Measurements from ENCODE around the gene RAB11FIP4.

The RAB11FIP4 gene

DNA sequence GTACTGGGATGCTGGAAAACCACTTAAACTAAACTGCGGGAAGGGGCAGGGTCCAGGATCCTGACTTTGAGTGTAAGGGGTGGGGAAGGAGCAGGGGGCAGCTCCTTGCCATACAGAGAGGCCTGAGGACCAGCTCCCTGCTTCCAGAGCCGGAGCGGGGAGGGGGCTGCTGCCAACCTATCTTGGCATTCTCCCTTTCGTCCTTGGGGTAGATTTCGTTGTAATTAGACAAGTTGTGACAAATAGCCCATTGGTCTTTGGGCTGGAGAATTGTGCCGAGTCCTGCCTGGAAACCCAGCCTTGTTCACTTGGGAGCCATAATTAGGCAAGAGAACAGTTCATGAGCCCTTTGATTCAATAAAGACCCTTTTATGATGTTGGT is 175.5 kb downstream of the RAB11FIP4 start:
- no peak for DNase-seq (ENCODE audit: low read depth in 2 of 2)

DNA sequence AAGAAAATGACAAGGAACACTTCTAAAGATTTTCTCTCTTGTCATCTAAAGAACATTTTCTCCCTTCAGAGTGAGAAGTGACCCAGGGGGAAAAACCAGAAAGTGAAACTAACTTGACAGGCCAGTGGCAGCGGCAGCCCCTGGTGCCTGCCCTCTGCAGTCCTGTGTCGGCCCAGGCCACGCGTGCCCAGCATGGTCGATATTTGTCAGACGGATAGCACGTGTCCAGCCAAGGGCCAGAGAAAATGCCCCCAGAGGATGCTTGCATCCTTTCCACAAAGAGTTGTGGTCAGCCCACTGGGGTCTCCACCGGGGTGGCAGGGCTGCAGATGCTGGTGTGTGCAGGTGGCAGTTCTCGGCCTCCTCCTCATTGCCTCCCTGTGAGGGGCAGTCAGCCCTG is 176.6 kb downstream of the RAB11FIP4 start:
- DNase-seq (ENCODE audit: low read depth in 2 of 2) = no peak

DNA sequence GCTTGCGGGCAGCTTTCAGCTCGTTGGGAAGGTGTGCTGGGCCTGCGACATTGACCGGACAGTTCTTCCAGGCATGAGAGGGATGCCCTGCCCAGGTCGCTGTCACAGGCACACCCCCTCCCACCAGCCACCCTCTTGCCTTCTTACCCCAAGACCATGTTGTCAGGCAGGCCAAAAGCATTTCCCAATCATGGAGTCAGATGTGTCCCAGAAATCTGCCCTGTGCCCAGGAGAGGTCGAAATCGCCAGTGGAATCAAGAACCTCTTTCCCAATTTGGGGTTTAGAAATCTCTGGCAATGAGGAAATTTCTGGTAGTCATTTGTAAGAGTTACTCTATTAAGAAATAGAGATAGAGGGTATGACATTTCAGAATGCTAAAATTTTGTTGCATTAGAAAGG is 177.1 kb downstream of the RAB11FIP4 start:
- no peak for DNase-seq (ENCODE audit: low read depth in 2 of 2)

DNA sequence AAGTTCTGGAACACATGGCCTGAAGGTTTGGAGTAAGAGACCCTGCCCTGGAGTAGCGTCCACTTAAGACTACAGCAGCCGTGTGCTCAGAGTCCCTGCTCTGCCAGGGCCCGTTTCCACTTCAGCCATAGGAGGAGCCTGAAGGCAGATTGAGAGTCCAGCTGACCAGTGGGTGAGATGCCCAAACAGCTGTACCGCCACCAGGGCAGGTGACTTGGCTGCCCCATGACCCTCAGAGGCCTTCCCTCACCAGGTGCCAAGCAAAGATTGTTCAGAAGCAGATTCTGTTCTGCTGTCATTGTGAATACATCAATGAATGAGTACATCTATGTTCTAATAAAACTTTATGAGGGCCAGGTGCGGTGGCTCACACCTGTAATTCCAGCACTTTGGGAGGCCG is 178.8 kb downstream of the RAB11FIP4 start:
- DNase-seq (ENCODE audit: low read depth in 2 of 2) = no peak

DNA sequence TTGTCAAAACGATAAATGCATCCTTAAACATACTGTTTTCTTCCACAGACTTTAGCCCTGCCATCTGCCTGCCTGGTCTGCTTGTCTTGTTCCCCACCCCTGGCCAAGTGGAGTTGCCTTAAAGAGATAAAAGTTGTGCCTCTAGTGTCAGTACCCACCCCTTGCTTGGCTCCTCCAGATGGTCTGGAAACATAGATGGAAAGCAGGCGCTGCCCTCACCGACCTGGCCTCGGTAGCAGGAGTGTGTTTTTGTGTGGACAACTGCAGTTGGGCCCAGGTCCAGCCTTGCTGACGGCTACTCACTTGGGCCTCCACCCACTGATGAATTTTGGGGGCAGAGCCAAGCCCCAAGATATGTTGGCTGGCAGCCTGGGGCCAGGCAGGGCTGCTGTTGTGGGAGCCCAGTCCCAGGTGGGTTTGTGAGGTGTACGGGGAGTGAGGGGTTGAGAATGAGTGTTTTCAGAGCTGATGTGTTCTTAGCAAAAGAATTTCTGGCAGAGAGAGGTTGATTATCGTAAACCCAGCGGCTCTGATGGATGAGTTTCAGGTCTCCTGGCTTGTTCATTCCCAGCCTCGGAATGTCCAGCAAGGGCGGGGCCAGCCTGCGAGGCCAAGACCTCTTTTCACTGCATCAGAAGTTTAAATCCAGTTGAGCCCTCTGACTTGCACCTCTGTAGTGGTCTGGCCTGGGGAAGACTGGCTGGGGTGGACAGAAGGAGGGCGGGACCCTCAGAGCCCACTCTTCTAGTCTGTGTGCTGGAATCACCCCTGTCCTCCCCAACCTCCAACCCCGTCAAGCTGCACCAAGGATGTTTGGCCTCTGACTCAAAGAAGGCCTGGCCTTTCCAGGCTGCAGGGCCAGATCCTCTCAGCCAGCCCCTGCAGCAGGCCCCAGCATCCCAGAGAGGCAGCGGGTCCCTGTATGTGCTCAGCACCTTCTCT is 179.7 kb downstream of the RAB11FIP4 start:
- DNase-seq (ENCODE audit: low read depth in 2 of 2) = peak; percentile 72

DNA sequence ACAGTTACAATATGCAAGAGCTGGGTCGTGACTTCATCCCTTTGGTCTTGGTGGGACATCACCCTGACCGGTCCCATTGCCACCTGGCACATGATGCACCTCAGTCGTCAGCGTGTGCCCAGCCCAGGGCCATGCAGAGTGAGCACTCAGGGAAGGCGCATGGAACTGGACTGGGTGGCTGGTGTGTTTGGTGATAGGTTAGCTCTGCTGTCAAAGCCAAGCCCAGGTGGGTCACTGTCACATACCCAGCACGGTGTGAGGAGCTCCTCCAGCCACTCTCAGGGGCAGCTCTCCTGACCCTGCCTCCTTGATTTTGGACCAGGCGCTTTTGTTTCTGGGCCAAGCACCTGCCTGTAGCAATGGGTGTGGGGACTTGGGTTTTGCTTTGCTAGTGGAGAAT is 180.9 kb downstream of the RAB11FIP4 start:
- no peak for DNase-seq (ENCODE audit: low read depth in 2 of 2)

DNA sequence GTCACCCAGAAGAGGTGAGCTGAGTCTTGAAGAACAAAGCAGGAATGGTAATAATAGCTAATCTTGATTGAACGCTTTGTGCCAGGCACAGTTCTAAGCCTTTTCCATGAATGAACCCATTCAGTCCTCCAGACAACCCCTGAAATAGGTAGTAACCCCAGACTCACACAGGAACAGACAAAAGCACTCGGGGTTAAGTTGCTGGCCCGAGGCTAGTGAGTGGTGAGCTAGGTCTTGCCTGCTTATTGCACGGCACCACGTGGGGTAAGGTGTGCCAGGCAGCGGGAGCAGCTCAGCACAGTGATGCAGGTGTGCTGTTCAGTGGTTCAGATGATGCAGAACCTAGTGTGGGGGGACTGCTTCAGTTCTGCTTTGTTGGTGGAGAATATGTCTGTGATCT is 181.6 kb downstream of the RAB11FIP4 start:
- DNase-seq (ENCODE audit: low read depth in 2 of 2) = no peak

DNA sequence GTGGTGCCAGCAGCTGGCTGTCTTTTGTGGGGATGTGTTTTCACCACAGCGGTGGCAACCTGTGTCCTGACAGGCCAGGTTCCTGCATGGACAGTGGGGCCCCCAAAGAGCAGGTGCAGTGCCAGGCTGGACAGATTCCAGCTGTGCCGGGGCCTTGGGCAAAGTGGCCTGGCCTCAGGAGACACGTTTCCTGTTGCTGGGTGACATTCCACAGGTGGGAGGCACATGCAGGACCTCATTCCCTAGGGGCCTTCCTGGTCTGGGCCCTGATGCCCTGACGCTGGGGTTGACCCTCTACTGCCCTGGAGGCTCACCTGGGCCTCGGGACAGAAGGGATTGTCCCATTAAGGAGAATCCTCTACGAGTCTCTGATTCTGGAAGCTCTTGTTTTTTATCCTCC is 182.4 kb downstream of the RAB11FIP4 start:
- DNase-seq (ENCODE audit: low read depth in 2 of 2) = no peak

DNA sequence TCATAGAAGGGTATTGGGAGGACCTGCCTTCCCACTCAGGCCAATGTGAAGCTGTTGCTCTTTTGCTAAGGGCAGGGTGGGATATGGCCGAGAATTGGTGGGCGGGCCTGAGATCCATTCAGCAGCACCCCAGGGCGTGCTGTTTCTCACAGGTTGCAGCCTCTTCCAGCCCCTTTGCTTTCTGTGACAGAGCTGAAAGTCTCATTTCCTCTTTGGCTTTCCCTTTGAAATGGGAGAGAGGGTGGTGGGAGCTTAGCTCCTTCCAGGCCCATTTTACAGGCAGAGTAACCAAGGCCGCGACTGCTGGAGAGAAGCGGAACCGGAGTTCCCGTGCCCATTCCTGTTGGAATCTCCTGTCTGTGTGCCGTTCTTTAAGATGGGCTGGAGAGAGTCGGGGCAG is 183.0 kb downstream of the RAB11FIP4 start:
- no peak for DNase-seq (ENCODE audit: low read depth in 2 of 2)

DNA sequence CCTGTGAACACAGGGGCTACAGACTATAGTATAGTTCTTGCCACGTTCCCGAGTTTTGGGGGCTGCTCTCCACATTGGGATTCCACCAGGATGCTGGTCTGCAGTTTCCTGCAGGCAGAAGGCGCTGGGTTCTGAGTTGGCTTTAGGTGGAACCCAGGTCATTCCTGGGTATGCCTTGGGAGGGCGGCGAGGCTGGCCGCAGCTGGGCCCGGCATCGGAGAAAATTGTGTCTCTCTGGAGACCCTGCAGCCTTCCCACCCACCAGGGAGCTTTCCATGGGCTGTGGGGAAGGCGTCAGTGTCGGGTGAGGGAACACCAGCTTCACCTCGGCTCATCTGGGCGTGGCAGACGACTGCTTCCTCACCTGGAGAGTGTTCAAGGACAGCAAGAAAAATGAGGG is 183.6 kb downstream of the RAB11FIP4 start:
- no peak for DNase-seq (ENCODE audit: low read depth in 2 of 2)

DNA sequence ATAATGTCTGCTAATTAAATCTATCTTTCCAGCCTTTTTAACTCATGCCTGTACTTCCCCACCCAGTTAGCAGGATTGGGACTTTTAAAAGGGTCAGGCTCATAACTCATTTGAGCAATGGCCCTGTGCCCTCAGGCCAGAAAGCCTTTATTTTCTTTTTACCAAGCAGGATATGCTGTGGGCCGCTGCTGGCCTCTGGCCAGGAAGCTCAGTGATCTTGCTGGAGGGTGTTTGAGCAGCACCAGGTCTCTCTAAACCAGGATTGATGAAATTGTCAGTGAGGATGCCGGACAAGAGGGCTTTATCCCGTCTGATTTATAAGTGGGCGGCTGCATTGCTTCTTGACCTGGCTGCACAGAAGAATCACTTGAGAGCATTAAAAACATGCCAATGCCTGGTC is 187.8 kb downstream of the RAB11FIP4 start:
- no peak for DNase-seq (ENCODE audit: low read depth in 2 of 2)

DNA sequence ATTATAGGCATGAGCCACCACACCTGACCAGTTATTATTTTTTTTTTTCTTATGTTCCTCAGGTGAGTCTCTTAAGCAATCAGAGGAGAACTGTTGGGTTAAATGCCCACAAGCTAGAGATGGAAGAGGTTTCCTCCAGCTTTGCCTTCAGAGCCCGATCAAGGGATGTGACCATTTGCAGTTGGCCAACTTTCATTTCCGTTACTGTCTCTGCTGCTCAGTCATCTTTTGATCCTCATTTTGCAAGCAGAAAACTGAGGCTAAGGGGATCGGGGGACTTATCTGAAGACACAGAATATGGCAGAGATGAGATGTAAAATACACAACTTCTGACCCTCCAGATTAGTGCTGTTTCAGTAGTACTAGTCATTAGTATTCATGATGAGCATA is 188.8 kb downstream of the RAB11FIP4 start:
- no peak for DNase-seq (ENCODE audit: low read depth in 2 of 2)

DNA sequence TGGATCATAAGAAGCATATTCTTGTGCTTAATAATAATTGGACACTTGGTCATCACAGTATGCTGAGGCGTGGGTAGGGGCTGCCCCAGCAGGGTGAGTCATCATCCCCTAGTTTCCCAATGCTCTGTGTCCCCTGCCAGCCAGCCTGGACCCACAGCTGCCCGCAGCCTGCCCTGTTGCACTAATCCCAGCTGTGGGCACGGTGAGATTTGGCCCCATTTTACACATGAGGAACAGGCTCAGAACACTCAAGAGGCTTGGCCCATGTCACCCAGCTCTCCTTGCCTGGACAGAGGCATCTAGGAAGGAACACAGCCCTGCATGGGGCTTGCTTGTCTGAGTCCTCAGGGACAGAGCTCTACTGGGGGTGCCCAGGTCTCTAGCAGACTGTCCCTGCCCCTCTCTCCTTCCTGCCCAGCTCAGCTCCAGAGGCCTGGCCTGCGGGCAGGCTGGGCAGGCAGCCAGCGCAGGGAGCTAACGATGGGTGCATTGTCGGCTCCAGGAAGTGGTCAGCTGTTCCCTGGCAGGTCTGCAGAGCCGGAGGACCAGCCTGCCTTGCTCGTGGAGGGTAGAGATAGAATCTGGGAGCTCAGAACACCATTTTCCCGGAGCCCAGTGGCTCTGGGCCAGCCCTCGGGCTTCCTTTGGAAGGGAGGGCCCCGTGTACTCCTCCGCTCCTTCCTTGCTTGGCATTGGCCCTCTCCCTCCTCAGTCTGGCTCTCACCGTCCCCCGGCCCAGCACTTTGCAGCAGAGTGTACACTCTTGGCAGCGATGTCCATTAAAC is 189.4 kb downstream of the RAB11FIP4 start:
- DNase-seq (ENCODE audit: low read depth in 2 of 2) = no peak

DNA sequence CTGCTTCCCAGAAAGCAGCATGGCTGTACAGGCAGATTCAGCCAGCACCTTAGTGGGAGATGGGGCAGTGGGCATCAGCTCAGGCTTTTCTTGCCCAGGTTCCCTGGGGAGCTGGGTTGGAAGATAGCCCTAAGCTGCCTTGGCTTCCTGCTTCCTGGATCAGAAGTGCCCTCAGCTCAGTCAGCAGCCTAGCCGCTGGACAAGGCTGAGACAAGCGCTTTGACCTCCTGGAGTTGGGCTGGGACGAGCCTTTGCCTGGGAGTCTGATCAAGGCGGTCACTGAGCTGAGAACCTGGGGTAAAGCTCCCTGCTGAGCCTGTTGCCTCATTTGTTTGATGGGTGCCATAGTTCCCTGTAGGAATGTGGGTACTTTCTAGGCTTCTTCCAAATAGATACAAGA is 190.0 kb downstream of the RAB11FIP4 start:
- DNase-seq (ENCODE audit: low read depth in 2 of 2) = no peak

DNA sequence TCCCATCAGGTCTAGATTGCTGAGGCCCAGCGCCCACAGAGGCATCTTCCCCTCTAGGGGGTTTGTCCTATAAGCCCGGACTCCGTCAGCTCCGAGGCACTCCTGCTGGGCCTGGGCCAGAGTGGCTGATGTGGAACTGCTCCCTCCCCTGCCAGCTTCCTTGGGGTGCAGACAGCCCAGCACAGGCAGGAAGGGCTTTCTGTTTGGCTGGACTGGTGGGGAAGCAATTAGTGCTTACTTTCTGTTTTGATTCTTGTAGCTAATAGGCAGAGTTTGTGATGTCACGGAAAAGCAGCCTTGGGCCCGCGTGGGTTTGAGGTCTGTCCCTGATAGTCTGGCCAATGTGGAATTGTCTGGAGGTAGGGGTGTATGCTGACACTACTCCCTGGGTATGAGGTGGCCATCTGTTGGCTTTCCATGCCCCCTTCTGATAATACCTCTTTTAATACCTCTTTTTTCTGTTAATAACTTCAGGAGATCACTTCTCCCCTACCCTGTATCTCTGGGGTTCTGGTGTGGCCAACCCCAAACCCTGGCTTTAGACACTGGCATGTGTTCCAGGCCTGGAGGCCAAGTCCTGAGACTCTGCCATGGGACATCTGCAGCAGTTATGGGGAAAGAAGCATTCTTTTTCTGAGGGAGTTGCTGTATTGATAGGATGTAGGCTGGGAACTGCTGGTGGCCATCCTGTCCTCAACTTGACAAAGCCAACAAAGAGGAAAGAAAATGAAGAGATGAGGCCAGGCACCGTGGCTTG is 190.9 kb downstream of the RAB11FIP4 start:
- no peak for DNase-seq (ENCODE audit: low read depth in 2 of 2)

DNA sequence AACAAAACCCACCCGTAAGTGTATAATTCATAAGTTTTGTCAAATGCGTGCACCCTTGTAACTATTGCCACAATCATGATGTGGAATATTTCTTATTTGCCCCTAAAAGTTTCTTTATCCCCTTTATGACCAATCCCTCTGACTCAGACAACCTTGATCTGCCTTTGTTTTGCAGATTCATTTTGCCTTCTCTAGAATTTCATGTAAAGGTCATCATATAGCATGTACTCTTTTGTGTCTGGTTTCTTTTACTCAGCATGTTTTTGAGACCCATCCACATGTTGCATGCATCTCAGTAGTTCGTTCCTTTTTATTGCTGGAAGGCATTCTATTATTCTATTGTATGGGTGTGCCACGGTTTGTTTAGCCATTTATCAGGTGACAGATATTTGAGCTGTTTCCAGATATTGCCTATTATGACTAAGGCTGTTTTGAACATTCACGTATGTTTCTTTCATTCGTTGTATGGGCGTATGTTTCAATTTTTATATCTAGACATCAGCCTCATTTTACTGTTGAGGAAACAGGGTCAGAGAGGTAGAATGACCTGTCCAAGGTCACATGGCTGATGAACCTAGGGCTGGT is 192.4 kb downstream of the RAB11FIP4 start:
- DNase-seq (ENCODE audit: low read depth in 2 of 2) = no peak

DNA sequence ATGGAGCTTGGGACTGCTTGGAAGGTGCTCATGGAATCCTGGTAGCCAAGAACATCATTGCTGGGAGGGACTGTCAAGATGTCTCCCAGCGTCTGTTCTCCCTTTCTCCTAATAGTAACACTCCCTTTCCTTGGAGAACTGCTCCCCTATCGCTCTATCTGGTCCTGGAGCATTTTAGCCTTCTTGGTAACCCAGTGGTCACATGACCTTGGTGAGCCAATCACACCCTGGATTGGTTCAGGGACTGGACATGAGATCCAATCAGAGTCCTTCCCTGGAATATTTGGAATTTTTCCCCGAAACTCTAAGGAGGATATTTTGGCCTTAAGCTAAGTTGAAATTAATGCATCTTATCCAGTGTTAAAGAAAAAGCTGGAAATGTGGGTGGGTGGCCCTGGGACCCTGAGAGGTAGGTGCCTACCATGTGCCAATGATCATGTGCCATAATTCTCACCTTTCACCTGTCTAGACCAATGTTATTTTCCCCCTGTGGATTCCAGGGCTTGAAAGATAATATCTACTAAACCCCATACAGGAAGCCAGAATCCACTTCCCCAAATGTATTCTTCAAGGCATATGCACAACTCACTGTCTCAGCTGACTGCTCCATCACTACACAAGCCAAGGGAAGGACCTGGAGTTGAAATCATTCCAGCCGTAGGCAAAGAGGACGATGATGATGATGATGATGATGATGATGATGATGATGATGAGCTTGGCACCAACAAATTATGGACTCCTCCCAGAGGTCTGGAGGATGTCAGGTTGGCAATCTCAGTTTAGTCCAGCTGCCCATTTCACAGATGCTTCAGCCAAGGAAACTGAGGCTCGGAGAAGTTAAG is 193.2 kb downstream of the RAB11FIP4 start:
- no peak for DNase-seq (ENCODE audit: low read depth in 2 of 2)

DNA sequence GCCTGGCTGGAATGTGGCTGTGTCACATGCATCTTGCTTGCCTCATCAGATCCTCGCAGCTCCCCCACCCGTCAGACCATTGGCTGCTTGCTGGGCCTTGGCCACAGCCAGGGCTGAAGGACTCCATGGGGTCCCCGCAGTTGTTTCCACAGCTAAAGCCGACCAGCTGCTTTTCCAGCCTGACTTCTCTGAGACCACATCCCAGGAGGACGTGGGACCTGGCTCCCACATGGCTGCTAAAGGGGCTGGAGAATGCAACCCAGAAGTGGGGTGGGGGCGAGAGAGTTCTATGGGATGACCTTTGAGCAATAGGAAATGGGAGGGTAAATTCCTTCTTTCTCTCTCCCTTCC is 193.8 kb downstream of the RAB11FIP4 start:
- DNase-seq (ENCODE audit: low read depth in 2 of 2) = no peak

DNA sequence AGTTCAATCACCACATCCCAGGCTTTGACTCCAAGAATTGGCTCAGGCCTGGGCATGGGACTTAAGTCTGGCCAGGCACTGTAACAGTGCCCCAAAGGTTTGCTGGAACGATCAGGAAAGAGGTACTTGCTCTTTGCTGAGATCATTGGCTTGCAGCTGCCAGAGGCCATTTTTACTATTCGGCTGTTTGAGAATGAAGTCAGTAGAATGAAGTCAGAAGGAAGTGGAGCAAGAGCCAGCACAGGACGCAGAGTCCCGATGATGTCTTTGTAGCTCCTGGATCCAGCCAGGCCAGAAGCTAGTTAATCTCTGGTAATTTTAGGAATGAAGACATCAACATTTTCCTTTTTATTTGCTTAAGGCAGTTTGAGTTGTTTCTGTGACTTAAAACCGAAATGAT is 195.5 kb downstream of the RAB11FIP4 start:
- DNase-seq (ENCODE audit: low read depth in 2 of 2) = no peak

DNA sequence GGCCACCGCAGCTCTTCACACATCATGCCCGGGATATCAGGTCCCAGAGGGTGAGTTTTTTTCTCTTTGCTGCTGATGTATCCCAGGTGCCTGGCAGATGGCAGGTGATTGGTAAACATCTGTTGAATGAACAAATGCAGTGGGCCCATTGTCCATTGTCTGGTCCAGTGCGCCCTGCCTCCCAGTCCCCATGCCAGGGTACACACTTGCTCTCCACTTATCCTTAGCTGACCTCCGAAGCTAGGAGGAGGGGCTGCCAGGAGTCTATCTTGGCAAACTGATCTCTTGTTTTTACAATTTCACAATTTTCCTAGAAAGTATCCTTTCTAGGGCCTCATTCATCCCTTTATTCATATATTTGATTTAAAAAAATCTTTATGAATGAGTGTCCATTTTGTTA is 196.0 kb downstream of the RAB11FIP4 start:
- no peak for DNase-seq (ENCODE audit: low read depth in 2 of 2)

Measured in fibroblast of skin of left biceps (primary cell).